Left cardiac atrium (tissue), 4 donors: ENCODE data around the gene VPREB1. TPM values are rescaled to one million over a fixed set of nuclear protein-coding genes. Genes with fewer than 3 reads are reported as not detected.
A peak's percentile ranks its signal among the peaks of the same experiment; 100 is the strongest.
"Not testable (repeated sequence)": the region's sequence is repeated elsewhere in the genome, so short reads cannot be mapped to it uniquely, and the experiment has no call there.

Experiments used
- ATAC-seq, 2 donors: fragments of 200-7000 bp; cut with Tn5 transposase; one replicate each; pipeline ENCODE4 v1.9.1; 2020; ENCODE audit warnings: mild to moderate bottlenecking in 2 of 2, moderate library complexity in 2 of 2
- DNase-seq: peaks from one replicate; pipeline ENCODE4 v3.0.0-alpha.2; 2020
- intact Hi-C, 2 donors: fragments of 100-400 bp; cut with DNase I; formaldehyde crosslinking; loops; one replicate each; pipeline versions ENCODE4 v1.14.1 to v1.15.1; 2022 to 2023
- total RNA-seq, 2 donors: library from RNA; stranded (reverse); fragmentation: NEBNext Ultra II Directional; extraction: Animal tissue kit (Norgen Biotek cat#: 25700); gene quantifications; one replicate each; pipeline ENCODE4 v1.2.1, GENCODE V29; 2021
- donor health status: DM: no; HTN: yes; CAD: no.
- donor health status: DM: no; HTN: yes; CAD: no; lungs with severe emphysema.
- donor health status: DM: yes; HTN: yes; CAD: no.
- donor health status: Dilated cardiomyopathy.

Gene VPREB1
- total RNA-seq, 2 donors from 2014 or later = not detected

- ATAC-seq (no peak), DNase-seq (no peak)
- intact Hi-C loops = no loop called here
Observed at GRCh38 chr22:22242488-22242887, 2.1 kb upstream of the VPREB1 start.

- no peak for DNase-seq
- intact Hi-C loops = no loop called here
- no peak for ATAC-seq
Observed at GRCh38 chr22:22243033-22243680, 1.4 kb upstream of the VPREB1 start.

GRCh38 chr22:22245256-22245909 is 797 bp downstream of the VPREB1 start:
- intact Hi-C loops = no loop called here
- DNase-seq = no peak

GRCh38 chr22:22245935-22246525 is 1.4 kb downstream of the VPREB1 start:
- ATAC-seq (no peak), DNase-seq (no peak)
- intact Hi-C loops = no loop called here

More at GRCh38 chr22:22245256-22245909, 797 bp downstream of the VPREB1 start:
- no peak for ATAC-seq

GRCh38 chr22:22246706-22247105 is 2.1 kb downstream of the VPREB1 start:
- no peak for DNase-seq
- ATAC-seq = no peak

GRCh38 chr22:22248878-22249277 is 4.3 kb downstream of the VPREB1 start:
- intact Hi-C loops = no loop called here
- ATAC-seq (no peak), DNase-seq (no peak)

More at GRCh38 chr22:22246706-22247105, 2.1 kb downstream of the VPREB1 start:
- intact Hi-C loops = no loop called here

GRCh38 chr22:22250651-22251050 is 6.1 kb downstream of the VPREB1 start:
- DNase-seq, ATAC-seq, intact Hi-C loops: not testable (repeated sequence)

- intact Hi-C loops, DNase-seq, ATAC-seq: not testable (repeated sequence)
Observed at GRCh38 chr22:22256133-22256532, 11.5 kb downstream of the VPREB1 start.

- DNase-seq, intact Hi-C loops, ATAC-seq: not testable (repeated sequence)
Observed at GRCh38 chr22:22258597-22259415, 14.2 kb downstream of the VPREB1 start.

GRCh38 chr22:22260169-22260568 is 15.6 kb downstream of the VPREB1 start:
- intact Hi-C loops, DNase-seq, ATAC-seq: not testable (repeated sequence)

- DNase-seq, intact Hi-C loops, ATAC-seq: not testable (repeated sequence)
Observed at GRCh38 chr22:22260586-22260985, 16.0 kb downstream of the VPREB1 start.

GRCh38 chr22:22262332-22263074 is 17.9 kb downstream of the VPREB1 start:
- DNase-seq = peak; percentile 42
- ATAC-seq, intact Hi-C loops: not testable (repeated sequence)

- intact Hi-C loops, ATAC-seq, DNase-seq: not testable (repeated sequence)
Observed at GRCh38 chr22:22263823-22264222, 19.2 kb downstream of the VPREB1 start.

GRCh38 chr22:22270036-22270676 is 25.6 kb downstream of the VPREB1 start:
- DNase-seq, intact Hi-C loops, ATAC-seq: not testable (repeated sequence)

GRCh38 chr22:22277423-22277822 is 32.8 kb downstream of the VPREB1 start:
- DNase-seq, intact Hi-C loops, ATAC-seq: not testable (repeated sequence)

GRCh38 chr22:22284962-22285756 is 40.6 kb downstream of the VPREB1 start:
- DNase-seq, intact Hi-C loops, ATAC-seq: not testable (repeated sequence)

GRCh38 chr22:22286390-22287105 is 42.0 kb downstream of the VPREB1 start:
- ATAC-seq, intact Hi-C loops, DNase-seq: not testable (repeated sequence)
